RCC 7860 (cell line): ENCODE measurements around the gene PCID2.

Experiments
- DNase-seq: peaks from one replicate; pipeline ENCODE4 v3.0.0-alpha.2; 2015; ENCODE audit warnings: low spot score
- FAIRE-seq: peaks from 2 replicates; lab custom pipeline; 2012; peaks lifted over from hg19 to GRCh38; lab: Jason Lieb, UNC

The PCID2 gene

DNA sequence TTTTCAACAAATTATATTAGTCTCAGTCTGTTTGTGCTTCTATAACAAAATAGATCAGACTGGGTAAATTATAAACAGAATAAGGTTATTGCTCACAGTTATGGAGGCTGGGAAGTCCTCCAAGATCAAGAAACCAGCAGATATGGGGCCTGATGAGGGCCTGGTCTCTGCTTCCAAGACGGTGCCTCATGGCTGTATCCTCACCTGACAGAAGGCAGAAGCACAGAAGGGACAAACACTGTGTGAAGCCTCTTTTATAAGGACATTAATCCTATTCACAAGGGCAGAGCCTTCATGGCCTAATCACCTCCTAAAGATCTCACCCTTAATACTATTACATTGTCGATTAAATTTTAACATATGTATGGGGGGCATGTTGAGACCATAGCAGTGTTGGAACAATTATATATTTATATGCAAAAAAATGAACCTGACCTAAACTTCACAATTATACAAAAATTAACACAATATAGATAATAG lies 73.1 kb downstream of the PCID2 start:
- DNase-seq (no peak), FAIRE-seq (no peak)

DNA sequence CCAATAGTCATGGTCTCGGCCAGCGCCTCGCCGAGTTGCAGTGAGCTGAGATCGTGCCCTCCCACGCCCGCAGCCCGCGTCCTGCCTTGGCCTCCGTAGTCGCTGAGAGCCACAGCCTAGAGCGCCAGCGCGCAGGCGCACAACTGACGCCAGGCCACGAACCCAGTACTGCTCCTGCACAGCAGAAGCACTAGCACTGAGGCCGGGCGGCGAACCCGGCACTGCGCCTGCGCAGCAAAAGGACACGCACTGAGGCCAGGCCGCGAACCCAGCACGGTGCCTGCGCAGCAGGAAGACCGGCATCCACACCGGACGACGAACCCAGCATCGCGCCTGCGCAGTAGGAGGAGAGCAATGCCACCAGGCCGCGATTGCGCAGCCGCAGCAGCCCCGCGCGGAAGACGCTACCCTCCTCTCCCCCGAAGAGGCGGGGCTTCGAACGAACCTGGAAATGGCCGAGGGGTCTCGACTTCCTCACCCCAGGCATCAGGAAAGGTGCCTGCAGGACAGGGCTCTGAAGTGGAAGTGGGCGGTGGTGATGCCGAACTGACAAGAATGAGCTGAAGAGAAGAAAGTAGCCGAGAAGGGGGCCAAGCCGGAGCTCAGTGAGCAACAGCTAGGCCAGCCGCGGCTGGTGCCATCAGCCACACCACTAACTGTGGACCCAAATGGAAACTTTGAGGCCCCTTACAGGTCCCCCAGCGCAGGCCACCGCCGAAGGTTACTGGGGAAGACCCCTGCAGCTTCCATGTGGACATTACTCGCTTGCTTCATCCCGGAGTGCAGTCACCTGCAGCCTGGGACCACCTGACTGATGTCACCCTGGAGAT lies 78.3 kb downstream of the PCID2 start:
- DNase-seq (no peak), FAIRE-seq (no peak)

DNA sequence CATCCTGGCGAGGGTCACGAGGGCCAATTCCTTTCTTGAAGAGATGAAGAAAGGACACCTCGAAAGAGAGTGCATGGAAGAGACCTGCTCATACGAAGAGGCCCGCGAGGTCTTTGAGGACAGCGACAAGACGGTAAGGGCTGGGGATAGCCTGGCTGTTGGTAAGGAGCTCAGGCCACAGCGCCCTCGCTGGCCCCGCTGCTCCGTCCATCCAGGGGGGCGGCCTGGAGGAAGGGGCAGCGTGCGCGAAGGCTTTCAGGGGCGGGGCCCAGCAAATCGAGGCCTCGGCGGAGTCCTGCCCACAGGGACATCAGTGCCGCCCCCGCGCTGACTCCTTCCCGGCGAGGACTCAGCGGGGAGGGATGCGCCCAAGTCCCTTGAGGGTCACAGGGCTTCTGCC lies 79.0 kb downstream of the PCID2 start:
- FAIRE-seq (no peak), DNase-seq (no peak)
